ENCODE measurements around the gene KCNMA1.

The KCNMA1 gene

GRCh38 chr10:77313066-77313750 is 324.4 kb downstream of the KCNMA1 start:
- no peak for DNase-seq

- DNase-seq: no peak
Observed at GRCh38 chr10:77311186-77311585, 326.4 kb downstream of the KCNMA1 start.

GRCh38 chr10:77310288-77310840 is 327.2 kb downstream of the KCNMA1 start:
- DNase-seq: no peak

GRCh38 chr10:77309509-77309908 is 328.1 kb downstream of the KCNMA1 start:
- DNase-seq: no peak

- DNase-seq: no peak
Observed at GRCh38 chr10:77309092-77309491, 328.5 kb downstream of the KCNMA1 start.

- no peak for DNase-seq
Observed at GRCh38 chr10:77308084-77308732, 329.4 kb downstream of the KCNMA1 start.

- no peak for DNase-seq
Observed at GRCh38 chr10:77306666-77307065, 330.9 kb downstream of the KCNMA1 start.

- DNase-seq: no peak
Observed at GRCh38 chr10:77305650-77306632, 331.7 kb downstream of the KCNMA1 start.

GRCh38 chr10:77304192-77304591 is 333.4 kb downstream of the KCNMA1 start:
- DNase-seq: no peak

- no peak for DNase-seq
Observed at GRCh38 chr10:77301305-77301730, 336.3 kb downstream of the KCNMA1 start.

- no peak for DNase-seq
Observed at GRCh38 chr10:77300682-77301302, 336.8 kb downstream of the KCNMA1 start.

GRCh38 chr10:77299320-77299719 is 338.3 kb downstream of the KCNMA1 start:
- no peak for DNase-seq

GRCh38 chr10:77297393-77297739 is 340.2 kb downstream of the KCNMA1 start:
- DNase-seq: no peak

GRCh38 chr10:77296534-77297392 is 340.8 kb downstream of the KCNMA1 start:
- no peak for DNase-seq

- no peak for DNase-seq
Observed at GRCh38 chr10:77293773-77294172, 343.8 kb downstream of the KCNMA1 start.

- no peak for DNase-seq
Observed at GRCh38 chr10:77293347-77293746, 344.3 kb downstream of the KCNMA1 start.

GRCh38 chr10:77291596-77292505 is 345.8 kb downstream of the KCNMA1 start:
- DNase-seq: no peak

- no peak for DNase-seq
Observed at GRCh38 chr10:77290528-77291155, 347.0 kb downstream of the KCNMA1 start.

- DNase-seq: no peak
Observed at GRCh38 chr10:77289790-77290189, 347.8 kb downstream of the KCNMA1 start.

GRCh38 chr10:77289027-77289501 is 348.5 kb downstream of the KCNMA1 start:
- no peak for DNase-seq
